Kidney epithelial cell (primary cell): ENCODE results near the gene ZNF678. TPM values are rescaled to one million over a fixed set of nuclear protein-coding genes. Genes with fewer than 3 reads are reported as not detected.

Experiments
- DNase-seq: peaks from one replicate; pipeline ENCODE4 v3.0.0-alpha.2; 2010; ENCODE audit warnings: low read depth
- H3K27me3 ChIP-seq: 2 replicates; pipeline ENCODE4 v1.6.0; 2011; ENCODE audit warnings: low read length; ENCODE audit not compliant: control insufficient read depth, insufficient read depth
- H3K36me3 ChIP-seq: 2 replicates; pipeline ENCODE4 v1.5.1; 2011; ENCODE audit warnings: low read length; ENCODE audit not compliant: control insufficient read depth, insufficient read depth
- H3K4me3 ChIP-seq: 2 replicates; pipeline ENCODE4 v1.5.1; 2011; ENCODE audit warnings: low read depth, mild to moderate bottlenecking, control low read depth, low read length
- total RNA-seq: library from RNA; depleted of rRNA; stranded (reverse); fragments of >200 nt; gene quantifications from 2 replicates; pipeline ENCODE4 v1.2.3, GENCODE V29; 2015
- TF ChIP-seq, protein P1 (sequence below): IDR thresholded peaks from 2 replicates; pipeline ENCODE4 v1.5.1; 2011; ENCODE audit warnings: mild to moderate bottlenecking, moderate library complexity, low read length, control low read depth, inconsistent platforms; ENCODE audit not compliant: insufficient read depth, poor library complexity, severe bottlenecking

ZNF678 gene
- total RNA-seq, 1 donor from 2014 or later = 7.6 TPM

DNA sequence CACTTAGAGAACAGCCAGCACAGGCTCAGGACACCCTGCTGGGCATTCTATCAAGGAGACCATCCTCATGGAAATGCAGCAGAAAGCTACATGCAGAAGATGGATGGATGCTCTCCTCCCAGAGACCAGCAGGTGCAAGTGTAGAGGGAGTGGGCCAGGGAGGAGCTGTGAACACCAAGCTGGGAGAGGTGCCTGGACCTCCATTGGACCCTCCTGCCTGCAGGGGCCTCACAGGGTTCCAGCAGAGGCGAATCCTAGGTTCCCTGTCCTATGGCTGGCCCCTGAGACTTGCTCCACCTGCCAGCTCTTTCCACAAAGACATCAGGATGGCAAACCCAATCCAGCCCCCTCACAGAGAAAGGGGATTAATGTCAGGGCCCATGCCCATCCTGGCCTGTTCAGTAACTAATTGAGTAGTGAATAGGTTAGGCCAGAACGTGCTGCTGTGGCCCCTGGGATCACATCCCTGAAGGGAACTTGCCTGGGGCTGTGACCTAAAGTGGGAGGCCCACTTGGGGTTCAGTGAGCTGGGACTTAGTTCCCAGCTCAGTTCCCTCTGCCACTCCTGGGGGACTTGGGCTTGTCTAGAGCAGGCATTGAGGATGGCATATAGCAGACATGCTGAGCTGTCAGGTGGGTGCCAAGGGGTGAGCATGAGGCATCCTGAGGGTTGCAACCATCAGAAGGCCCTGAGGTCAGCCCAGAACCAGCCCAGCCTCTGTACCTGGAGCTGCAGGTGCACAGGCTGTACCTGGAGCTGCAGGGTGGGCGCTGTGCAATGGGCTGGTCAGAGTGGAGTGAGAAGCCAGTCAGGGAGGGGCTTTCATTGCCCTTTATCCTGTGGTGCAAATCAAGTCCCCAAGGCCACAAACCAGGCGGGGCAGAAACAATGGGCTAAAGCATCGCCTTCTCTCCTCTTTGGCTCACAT is 22.9 kb upstream of the ZNF678 start:
- TF ChIP-seq, protein P1, sequence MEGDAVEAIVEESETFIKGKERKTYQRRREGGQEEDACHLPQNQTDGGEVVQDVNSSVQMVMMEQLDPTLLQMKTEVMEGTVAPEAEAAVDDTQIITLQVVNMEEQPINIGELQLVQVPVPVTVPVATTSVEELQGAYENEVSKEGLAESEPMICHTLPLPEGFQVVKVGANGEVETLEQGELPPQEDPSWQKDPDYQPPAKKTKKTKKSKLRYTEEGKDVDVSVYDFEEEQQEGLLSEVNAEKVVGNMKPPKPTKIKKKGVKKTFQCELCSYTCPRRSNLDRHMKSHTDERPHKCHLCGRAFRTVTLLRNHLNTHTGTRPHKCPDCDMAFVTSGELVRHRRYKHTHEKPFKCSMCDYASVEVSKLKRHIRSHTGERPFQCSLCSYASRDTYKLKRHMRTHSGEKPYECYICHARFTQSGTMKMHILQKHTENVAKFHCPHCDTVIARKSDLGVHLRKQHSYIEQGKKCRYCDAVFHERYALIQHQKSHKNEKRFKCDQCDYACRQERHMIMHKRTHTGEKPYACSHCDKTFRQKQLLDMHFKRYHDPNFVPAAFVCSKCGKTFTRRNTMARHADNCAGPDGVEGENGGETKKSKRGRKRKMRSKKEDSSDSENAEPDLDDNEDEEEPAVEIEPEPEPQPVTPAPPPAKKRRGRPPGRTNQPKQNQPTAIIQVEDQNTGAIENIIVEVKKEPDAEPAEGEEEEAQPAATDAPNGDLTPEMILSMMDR = no peak
- no peak for DNase-seq
- no peaks in the 10 kb centered on the region for H3K27me3 ChIP-seq
- H3K4me3 ChIP-seq = no peak overlapping the region
- H3K36me3 ChIP-seq = no peaks in the 10 kb centered on the region

DNA sequence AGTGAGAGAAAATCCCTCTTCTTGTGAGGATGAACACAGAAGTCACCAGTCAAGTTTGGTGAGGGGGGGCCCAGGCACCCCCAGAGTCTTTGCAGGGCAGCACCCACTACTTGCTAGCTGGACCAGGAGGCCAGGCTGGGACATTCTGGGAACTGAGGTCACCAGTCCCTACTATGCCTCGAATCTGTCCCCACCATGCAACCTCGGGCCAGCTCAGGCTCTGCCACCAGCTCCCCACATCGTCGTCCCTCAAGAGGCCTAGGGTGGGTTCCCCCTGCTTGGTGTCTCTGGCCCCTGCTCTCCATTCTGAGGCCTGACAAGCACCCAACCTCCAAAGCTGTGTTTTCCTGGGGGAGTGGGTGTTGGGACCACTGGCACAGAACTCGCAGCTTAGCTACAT is 22.2 kb upstream of the ZNF678 start:
- Histone ChIP-seq H3K36me3 (no peaks in the 10 kb centered on the region), H3K4me3 (no peak overlapping the region), H3K27me3 (no peaks in the 10 kb centered on the region)
- DNase-seq = no peak
- TF ChIP-seq, protein P1 = no peak

DNA sequence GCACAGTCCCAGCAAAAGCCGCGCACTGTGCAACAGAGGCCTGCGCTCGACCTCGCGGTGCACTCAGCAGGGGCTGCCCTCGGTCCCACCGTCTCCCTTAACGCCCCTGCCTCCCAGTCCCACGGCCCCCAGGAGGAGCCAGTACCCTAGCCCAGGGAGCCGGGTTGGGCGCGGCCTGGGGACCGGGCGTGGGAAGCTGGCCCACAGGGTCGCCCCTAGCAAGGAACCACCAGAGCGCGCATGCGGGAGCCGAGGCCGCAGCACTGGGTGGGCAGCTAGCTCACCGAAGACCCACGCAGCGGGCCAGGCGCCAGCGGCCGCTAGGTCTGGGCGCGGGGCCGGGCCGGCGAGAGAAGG is 21.6 kb upstream of the ZNF678 start:
- H3K27me3 ChIP-seq = no peaks in the 10 kb centered on the region
- TF ChIP-seq, protein P1 = no peak
- no peak for DNase-seq
- peak overlapping the region; percentile 67 for H3K4me3 ChIP-seq
- H3K36me3 ChIP-seq = no peaks in the 10 kb centered on the region

DNA sequence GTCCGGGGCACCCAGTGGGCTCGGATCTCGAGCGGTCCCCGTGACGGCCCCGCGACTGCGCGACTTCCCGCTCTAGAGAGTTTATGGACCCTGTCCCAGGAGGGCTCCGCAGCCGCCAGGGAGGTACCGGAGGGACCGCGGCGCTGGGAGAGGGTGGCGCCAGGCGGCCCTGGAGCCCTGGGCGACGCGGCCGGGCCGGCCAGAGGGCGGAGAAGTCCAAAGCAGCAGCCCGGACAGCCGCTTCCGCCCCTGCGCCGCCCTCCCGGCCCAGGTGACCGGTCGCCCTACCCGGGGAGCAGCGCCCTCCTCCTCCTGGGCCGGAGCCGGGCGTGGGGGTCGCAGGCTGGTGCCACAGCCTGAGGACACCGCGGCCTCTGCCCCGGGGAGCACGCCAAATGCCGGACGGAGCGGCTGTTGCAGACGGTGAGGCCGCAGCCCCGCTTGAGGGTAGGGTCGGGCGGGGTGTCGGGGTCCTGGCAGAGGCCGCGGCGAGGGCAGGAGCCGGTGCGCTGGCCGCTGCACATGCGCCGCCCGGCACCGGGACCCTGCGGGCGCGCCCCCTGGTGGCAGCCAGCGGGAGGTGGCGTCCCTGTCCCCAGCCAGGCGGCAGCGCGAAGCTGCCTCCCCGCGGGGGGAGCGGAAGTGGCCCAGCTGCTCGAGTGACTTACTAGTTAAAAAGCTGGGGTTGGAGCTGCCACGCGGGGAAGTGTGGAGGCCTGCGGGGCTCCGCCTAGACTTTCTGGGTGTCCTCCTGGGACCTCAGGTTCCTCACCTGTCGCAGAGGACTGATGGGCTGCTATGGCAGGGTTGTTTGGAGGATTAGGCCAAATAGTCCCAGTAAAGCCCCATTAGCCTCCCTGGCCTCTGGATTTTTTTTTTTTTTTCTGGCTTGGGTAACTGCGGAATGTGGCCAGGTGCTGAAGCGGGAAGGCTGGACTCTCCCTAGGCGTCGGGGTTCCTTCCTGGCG is 20.9 kb upstream of the ZNF678 start:
- peak; percentile 25 for DNase-seq
- Histone ChIP-seq H3K27me3 (no peaks in the 10 kb centered on the region), H3K36me3 (no peaks in the 10 kb centered on the region), H3K4me3 (peak overlapping the region; percentile 67)
- TF ChIP-seq, protein P1 = peak; percentile 56

DNA sequence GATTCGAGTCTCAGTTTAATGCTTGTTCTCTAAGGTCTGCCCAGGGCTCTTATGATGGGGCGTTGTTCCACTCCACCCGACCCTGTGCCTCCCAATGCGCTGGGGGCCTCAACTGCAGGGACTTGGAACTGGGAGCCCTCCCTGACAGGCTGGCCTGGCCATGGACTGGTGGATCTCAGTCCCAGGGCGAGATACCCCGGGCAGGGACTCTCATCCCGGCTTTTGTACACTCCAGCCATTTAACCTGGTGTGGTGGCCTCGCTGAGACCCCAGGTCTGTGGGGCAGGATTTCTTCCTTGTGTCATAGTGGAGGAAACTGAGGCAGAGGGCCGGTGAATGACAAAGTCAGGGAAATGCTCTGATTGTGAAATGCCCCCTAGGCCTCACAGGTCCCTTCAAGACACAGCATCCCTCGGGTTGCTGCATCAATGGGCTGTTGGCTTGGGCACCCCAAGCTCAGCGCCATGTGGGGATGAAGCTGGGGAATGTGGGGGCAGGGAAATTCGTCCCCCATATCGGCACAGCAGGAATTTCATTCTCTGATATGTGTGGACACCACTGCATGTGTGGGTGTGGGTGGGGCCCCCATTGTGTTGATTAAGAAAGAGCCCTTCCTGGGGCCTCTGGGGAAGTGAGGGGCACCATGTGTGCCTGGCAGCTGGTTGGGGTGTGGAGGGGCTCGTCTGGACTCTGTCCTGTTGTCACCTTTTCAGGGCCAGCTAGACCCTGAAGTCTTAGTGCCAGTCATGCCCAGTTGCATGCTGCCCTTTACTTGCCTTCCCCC is 19.9 kb upstream of the ZNF678 start:
- TF ChIP-seq, protein P1 = no peak
- H3K4me3 ChIP-seq = no peak overlapping the region
- DNase-seq = no peak
- H3K27me3 ChIP-seq = no peaks in the 10 kb centered on the region
- no peaks in the 10 kb centered on the region for H3K36me3 ChIP-seq
